Measurements from ENCODE around the gene SPATA1.

DNA sequence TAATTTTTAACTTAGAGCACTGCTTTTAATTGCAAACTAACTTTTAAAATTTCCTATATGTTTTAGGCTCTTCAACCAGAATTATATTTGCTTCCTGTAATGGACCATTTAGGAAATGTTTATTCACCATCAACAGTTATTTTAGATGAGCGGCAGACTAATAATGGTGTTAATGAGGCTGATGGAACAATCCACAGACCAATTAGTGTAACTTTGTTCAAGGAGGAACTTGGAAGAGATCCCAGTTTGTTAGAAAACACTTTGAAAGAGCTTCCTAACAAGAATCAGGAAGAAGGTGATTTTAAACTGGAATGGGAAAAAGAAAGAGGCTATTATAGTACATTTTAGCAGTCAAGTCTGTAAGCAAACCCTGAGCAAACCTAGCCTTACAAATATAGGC is 19.6 kb downstream of the SPATA1 start:
- no peak for TF ChIP-seq CTCF (IDR thresholded peaks at IDR 0.05)
- TF ChIP-seq EZH2 (IDR thresholded peaks at IDR 0.05; ENCODE audit: borderline replicate concordance, insufficient read depth, low read depth, low read length, poor library complexity, severe bottlenecking), result no peak

All from B cell (primary cell).